GM20000 (cell line): ENCODE results near the gene MAD1L1.

Source experiments
- DNase-seq: peaks from one replicate; pipeline ENCODE4 v3.0.0; 2012; ENCODE audit warnings: low spot score
- CTCF ChIP-seq: IDR thresholded peaks from 2 replicates; pipeline ENCODE4 v1.5.1; 2012; ENCODE audit warnings: mild to moderate bottlenecking, control low read depth; ENCODE audit errors: extremely low read depth, missing control alignments

Gene MAD1L1

GRCh38 chr7:2114926-2115759 lies 117.6 kb downstream of the MAD1L1 start:
- DNase-seq: no peak
- TF ChIP-seq CTCF: no peak

DNA sequence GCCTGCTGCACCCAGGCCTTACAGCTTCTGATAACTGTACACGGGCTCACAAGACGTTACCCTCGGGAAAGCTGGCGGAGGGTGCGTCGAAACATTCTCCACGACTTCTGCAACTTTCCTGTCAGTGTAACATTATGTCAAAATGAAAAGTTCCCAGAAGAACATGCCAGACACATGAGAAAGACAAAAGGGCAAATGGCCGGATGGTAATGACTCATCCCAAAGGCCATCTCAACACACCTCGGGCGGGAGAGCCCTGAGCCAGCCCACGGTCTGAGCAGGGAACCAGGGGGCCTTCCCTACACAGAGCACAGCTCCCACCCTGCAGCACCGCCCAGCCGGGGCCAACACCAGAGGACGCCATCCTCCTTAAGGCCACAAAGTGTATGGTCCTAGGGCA lies 118.7 kb downstream of the MAD1L1 start:
- no peak for TF ChIP-seq CTCF
- no peak for DNase-seq

DNA sequence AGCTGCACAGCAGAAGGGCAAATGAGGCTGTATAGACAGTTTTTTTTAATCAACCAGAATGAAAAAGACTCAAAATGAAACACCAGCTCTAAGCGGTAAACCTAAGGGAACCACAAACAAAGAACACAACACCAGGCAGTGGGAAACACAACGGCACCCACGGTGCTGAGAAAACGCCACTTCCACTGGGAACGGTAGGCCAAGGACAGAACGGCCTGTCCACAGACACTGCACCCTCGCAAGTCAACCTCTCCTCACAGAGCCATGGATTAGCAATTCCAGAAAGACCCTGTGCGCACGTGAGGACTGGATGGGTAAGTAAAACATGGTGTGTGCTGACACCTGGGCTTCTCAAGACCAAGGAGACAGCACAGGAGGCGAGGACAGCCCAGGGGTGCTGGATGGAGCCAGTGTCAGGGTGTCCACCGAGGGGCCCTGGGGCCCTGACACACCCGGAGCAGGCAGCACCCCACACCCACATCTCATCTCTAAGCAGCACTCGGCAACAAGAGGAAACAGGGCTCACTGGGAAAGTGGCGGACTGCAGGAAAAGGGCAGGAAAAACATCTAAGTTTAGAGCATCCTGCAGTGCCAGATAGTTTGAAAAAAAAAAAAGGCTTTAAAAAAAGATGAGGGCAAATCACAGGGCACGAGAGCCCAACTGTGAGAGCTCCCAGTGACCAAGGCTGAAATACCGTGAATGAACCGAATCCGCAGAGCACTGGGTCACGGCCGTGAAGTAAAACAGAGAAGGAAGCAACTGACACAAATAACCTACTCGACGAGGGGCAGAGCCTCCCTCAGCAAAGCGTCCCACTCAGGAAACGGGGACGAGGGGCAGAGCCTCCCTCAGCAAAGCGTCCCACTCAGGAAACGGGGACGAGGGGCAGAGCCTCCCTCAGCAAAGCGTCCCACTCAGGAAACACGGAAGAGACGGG lies 120.2 kb downstream of the MAD1L1 start:
- no peak for DNase-seq

DNA sequence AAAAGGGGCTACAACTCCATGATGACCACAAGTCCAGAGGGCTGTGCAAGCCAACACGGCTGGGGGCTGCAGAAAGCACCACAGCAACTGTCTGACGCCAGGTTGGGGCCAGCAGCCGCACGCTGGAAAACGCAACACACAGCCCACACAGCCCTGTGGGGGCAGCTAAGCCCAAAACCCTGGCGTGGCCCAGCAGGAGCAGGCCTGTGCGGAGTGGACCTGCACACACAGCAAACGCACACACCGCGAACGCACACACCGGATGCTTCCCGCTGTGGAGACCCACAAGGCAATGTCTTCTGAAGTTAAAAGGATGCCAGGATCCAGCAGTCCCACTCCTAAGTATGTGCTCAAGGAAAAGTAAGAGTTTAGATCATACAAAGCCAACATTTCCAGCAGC lies 121.2 kb downstream of the MAD1L1 start:
- no peak for DNase-seq
- no peak for TF ChIP-seq CTCF

More for the DNA sequence above, 120.2 kb downstream of the MAD1L1 start:
- TF ChIP-seq CTCF: no peak

DNA sequence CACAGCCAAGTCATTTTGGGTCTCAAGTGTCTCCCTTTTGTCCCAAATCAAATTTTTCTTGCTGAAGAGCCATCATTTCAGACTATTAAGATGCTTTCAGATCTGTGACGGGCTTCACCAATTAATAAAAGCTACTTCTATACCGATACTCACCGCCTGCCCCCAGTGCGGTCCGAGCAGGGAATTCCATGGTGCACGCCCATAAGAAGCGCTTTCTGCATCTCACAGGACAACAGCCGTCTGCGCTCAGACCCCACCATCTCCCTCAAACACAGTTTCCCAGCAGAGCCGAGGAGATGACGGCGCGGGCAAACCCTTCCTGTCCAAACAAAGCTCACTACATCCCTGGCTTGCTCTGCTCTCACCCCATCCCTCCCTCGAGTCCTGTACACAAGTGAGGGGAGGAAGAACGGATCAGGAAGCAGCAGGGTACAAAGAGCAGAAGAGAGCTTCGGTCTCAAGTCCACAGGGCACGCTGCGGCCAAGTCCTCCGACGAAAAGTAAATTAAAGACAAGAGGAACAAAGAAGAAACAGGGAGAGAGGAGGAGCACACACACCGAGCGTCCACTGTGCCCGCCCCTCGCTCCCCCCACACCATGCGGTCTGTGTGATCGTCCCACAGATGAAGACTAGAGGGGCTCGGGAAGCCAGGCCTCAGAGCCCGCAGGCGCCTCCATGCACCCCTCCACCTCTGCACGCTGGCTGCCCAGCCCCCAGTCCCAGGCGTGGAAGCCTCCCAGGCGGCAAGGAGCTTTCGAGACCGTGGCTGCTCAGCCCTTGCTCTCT lies 121.9 kb downstream of the MAD1L1 start:
- no peak for DNase-seq
- no peak for TF ChIP-seq CTCF

DNA sequence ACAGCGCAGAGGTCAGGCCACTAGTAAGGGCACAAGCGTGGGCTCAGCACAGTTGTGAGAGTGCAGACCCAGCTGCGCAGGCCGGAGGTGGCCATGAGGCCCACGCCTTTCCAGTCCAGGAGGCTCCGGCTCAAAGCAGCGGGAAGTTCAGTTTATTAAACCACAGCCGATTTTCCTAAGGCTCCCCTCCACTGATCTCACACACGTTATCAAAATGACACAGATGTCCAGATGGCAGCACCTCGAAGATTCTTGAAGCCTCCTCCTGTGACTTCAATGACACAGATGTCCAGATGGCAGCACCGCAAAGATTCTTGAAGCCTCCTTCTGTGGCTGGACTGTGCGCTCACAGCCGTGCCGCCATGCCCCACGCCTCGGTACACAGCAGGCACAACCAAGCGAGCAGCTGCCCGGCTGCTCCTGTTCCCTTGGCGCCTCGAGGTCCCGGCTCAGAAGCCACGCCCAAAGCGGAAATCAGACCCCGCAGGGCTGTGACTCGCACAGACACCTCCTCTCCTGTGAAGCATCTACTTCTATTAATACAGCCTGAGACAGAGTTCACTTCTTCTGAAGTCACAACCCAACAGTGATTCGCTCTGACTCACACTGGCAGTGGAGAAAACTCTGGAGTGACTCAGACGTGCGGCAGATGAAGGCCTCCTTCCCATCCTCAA lies 122.7 kb downstream of the MAD1L1 start:
- no peak for TF ChIP-seq CTCF
- peak; percentile 73 for DNase-seq
